GM12874 (cell line): Measurements from ENCODE around the gene PRR7.

Experiments
- TF ChIP-seq, protein P1 (sequence below): IDR thresholded peaks from 2 replicates; pipeline ENCODE4 v1.5.1; 2011; ENCODE audit warnings: low read depth, mild to moderate bottlenecking, control low read depth, low read length, moderate library complexity; ENCODE audit not compliant: insufficient read depth

PRR7 gene

DNA sequence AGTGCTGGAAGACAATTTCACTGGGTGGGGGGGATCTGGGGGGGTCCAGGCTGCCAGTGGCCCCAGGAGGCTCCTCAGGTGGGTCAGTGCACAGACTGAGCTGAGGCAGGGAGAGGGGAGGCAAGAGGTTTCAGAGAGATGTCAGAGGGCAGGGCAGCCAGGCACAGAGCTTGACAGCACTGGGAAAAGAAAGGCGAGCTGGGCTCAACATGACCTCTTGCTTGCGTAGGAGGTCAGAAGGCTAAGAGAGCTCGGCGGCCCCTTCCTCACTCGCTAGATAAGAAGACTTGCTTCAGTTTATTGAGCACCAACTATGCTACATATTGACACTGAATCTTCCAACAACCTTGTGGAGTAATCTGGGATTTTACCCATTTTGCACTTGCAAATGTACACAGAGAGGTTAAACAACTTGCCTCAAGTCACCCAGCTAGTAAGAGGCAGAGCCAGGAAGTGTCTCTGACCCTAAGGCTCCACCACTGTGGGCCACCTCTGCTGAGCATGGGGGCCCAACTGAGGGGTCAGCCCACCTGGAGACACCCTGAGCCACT, 47.3 kb downstream of the PRR7 start:
- TF ChIP-seq, protein P1, sequence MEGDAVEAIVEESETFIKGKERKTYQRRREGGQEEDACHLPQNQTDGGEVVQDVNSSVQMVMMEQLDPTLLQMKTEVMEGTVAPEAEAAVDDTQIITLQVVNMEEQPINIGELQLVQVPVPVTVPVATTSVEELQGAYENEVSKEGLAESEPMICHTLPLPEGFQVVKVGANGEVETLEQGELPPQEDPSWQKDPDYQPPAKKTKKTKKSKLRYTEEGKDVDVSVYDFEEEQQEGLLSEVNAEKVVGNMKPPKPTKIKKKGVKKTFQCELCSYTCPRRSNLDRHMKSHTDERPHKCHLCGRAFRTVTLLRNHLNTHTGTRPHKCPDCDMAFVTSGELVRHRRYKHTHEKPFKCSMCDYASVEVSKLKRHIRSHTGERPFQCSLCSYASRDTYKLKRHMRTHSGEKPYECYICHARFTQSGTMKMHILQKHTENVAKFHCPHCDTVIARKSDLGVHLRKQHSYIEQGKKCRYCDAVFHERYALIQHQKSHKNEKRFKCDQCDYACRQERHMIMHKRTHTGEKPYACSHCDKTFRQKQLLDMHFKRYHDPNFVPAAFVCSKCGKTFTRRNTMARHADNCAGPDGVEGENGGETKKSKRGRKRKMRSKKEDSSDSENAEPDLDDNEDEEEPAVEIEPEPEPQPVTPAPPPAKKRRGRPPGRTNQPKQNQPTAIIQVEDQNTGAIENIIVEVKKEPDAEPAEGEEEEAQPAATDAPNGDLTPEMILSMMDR: no peak

DNA sequence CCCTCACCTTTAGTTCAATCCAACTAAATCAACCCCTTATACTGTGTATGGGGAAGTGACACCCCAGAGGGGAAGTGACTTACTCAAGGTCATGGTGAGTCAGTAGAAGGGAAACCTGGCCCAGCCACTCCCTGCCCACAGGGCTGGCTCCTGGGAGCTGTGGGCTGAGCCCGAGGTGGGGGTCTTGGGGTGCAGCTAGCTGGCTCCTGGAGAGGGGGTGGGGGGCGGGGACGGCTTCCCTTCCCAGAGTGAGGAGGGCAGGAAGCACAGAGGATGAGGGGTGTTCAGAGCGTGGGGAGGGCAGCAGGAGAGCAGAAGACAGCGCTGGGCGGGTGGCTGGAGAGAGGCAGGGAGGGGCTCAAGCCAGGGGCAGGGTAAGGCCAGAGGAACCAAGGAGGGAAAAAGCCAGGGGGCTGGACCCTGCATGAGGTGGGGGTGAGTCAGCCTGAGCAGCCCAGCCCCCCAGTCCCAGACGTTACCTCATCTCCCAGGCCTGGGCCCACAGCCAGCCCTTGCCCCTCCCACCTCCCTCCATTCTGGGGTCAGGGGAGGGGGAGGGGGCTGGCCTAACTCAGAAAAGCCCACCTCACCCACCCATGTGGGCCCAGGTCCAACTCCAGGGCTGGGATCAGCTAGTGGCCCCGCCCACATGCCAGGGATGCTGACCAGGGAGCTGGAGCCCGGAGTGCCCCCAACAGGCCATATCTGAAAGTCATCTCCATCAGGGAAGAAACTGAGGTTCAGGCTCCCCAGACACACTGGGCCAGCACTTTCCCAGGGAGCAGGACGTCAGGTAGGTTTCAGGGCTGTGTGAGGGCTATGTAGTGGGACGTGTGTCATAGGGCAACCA, 48.0 kb downstream of the PRR7 start:
- TF ChIP-seq, protein P1: 0 out of 2 replicates have a peak, but pooled peaks have one; percentile 6

DNA sequence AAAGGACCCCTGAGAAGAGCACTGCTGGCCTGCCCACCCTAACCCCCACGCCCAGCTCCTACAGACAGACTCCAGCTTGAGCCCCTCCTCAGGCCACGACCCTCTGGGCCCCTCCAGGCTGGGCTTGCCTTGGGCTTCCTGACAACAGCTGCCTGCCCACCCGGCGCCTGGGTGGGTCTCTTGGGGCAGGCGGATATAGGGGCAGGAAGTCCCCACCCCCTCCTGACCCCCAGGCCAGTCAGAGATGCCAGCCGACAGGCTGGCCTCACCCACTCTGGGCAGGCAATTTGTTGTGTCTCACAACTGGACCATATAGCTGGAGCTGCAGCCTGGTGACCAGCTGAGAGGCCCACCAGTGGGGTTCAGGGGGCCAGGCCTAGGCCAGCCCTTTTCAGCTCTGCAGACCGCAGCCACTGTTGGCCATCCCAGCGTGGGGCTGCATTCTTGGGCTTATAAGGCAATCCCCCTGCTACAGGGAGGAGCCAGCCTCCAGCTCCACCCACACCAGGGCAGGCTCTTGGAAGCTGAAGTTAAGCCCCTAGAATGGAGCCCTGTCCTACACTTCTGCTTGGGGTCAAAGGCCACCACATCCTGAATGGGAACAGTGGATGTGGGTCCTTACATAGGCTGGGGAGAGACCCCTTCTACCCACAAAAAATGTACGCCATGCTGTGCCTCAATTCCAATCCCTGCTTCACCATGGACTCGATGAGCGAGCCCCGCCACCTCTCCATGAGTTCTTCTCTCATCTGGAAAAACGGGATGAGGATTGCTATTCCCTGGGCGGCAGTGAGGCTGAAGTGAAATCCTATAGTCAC, 48.8 kb downstream of the PRR7 start:
- TF ChIP-seq, protein P1: no peak

DNA sequence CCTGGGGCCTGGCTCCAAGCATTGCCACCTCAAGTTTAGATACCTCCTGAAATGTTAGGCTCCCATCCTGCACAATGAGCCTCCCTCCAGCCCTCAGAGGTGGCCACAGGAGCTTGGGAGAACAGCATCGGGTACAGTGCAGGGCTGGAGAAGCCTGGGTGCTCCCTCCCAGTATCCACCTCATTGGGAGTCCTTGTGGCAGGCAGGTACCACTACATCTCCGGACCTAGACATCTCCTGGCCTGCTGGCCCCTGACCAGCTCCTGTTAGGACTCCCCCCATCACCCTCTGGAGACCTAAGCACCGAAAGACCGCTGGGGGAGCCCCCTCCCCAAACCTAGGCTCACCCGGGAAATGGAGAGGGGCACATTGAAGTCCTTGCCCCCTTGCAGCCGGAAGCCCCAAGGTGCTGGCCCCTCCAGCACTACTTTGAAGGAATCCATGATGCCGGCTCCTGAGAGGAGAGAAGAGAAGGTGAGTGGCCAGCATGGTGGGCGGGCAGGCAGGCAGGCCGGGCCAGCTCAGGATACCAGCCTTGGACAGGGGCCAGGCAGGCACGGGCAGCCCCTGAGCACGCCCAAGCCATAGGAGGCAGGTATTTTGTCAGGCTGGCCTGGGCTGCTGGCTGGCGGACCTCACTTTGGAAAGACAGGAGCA, 49.6 kb downstream of the PRR7 start:
- TF ChIP-seq, protein P1: no peak

DNA sequence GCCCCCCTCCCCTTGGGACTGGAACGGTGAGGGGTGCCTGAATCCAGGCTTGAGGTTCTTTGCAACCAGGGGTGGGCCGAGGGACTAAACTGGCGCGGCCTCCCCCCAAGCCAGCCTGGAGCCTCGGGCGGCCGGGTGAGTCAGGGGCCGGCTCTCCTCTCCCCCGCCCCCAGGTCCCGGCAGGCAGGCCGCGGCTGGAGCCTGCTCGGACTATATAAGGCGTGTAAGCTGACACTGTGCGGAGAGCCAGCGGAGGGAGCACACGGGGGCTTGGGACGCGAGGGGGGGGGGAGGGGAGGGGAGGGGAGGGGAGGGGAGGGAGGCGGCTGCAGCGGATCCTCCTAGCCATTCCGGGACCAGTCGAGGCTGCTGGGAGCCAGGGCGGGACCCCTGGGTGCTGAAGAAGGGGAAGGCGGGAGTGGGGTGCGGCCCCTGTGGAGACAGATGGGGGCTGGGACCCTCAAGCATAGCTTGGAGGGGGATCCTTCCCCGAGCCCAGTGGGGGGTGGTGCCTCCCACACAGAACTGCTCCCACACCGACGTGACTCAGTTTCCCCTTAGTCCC, 50.2 kb downstream of the PRR7 start:
- TF ChIP-seq, protein P1: no peak

DNA sequence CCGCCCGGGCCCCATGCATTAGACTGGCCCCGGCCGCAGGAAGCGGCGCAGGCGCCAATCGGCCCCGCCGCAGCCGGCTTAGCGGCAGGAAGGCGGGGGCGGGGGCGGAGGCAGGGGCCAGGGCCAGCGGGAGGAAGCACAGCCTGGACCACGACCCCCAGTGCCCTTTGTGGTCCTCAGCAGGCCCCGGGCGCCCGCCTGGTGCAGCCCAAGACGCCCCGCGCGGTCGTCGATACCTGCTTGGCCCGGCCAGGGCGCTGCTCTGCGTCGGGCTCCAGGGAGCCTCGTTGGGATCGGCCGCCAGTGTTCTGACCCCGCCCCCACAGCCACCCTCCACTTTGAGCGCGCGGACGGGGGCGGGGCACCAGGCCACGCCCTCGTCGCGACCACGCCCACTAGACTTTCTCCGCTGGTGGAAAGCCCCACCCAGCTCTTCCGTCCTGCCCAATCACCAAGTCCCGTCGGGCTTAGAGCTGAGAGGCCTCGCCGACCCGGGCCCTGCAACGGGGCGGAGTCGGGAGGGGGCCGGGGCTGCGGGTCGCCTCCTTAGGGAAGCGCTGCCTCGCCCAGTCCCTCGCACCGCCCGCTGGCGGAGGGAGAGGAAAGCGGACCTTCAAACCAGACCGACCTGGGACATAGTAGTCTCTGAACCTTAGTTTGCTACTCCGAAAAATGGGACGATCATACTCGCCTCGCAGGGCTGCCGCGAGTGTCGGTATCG, 50.8 kb downstream of the PRR7 start, which contains the start of gene PDLIM7:
Gene PDLIM7 (minus strand): TSS at position 313 of the 721 bp plus-strand sequence. CDS start 1,092 bp downstream, outside the sequence.
- TF ChIP-seq, protein P1: no peak
